GM18502 (cell line): ENCODE measurements around the gene CALML6.

ENCODE experiments used
- ATAC-seq: cut with Tn5 transposase; IDR thresholded peaks from one replicate; pipeline ENCODE4 v1.9.1; 2021; ENCODE audit warnings: mild to moderate bottlenecking; ENCODE audit not compliant: unreplicated experiment, poor library complexity

CALML6 gene

GRCh38 chr1:1891349-1892078 lies 23.5 kb upstream of the CALML6 start:
- peak; percentile 14 for ATAC-seq

DNA sequence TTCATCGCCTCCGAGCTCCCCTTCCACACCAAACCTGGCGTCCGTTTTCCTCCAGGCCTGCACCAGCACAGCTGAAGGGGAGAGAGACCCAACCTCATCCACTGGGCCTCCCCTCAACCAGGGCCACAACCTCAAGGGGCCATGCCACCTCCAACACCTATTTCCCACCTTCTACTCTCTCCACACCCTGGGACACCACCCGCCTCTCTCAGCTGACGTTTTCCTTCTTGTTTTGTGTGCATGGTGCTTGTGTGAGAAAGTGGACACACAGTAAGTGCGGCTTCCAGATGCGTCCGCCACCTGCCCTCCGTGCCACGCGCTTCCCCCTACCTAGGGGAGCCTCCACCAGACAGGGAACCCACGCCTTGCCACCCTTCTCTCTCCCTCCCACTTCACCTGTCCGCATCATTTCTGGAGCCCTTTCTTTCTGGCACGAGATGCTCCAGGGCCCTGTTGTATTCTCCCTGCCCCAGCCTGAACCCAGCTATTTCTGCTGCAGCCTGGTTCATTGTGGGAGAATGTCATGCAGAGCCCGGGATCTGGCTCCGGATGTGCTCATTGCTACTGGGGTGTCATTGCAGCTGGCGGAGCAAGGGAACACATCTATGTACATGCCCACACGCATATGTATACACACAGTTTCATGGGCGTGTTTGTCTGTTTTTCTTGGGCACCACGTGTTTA lies 22.8 kb upstream of the CALML6 start:
- no peak for ATAC-seq

DNA sequence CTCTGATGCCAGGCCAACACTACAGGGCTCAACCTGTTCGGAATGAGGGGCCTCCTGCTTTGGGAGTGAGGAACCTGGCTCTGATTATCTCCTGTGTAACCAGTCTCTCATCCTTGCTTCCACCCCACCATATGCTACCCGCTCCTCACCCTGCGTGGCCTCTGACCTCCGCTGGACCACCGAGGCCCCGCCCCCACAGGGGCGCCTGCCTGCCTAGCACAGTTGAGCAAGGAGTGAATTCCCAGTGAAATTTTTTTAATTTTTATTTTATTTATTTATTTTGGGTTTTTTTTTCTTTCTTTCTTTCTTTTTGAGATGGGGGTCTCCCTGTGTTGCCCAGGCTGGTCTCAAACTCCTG lies 22.3 kb upstream of the CALML6 start:
- ATAC-seq: no peak

GRCh38 chr1:1893291-1893985 lies 21.6 kb upstream of the CALML6 start:
- no peak for ATAC-seq

- ATAC-seq: no peak
Measured at GRCh38 chr1:1893997-1894353, 21.1 kb upstream of the CALML6 start.

GRCh38 chr1:1894354-1895059 lies 20.6 kb upstream of the CALML6 start:
- ATAC-seq: no peak

GRCh38 chr1:1895060-1895418 lies 20.0 kb upstream of the CALML6 start:
- no peak for ATAC-seq

DNA sequence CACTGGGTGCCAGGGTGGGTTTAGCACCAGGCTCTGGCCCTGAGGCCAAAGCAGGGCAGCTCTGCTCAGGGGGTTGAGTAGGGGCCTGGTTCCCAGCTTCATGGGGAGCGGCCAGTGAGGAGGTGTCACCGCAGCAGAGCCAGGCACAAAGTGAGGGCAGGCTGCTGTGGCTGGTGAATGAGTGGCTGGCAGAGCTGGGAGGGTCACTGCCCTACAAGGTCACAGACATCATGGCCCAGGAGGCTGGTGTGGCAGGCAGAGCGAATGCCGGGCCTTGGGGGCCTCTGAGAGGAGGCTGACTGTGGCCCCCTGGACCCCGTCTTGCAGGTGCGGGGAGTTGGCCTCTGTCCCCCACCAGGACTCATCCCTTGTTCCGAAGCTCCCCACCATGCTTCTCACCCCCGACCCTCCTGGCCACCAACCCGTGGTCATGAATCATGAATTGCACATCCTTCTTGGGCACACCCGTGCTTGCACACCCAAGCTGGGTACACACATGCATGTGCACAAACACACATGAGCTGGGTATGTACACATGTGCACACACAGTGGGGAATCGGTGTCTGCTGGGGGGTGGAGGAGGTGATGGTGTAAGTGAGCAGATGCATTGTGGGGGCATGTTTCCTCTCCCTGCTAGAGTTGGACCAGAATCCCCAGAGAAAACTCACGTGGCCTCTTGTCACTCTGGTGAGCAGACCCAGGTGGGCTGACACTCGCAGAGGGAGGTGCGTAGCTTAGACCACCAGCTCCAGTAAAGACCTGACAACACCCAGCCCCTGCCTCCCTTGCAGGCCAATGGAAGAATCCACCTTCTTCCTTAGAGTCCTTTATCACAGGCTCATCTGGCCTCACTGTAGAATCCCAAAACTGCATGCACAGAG lies 19.4 kb upstream of the CALML6 start:
- no peak for ATAC-seq

- ATAC-seq: no peak
Measured at GRCh38 chr1:1898246-1898933, 16.7 kb upstream of the CALML6 start.

GRCh38 chr1:1899266-1899966 lies 15.6 kb upstream of the CALML6 start:
- no peak for ATAC-seq

GRCh38 chr1:1899967-1900327 lies 15.1 kb upstream of the CALML6 start:
- no peak for ATAC-seq

DNA sequence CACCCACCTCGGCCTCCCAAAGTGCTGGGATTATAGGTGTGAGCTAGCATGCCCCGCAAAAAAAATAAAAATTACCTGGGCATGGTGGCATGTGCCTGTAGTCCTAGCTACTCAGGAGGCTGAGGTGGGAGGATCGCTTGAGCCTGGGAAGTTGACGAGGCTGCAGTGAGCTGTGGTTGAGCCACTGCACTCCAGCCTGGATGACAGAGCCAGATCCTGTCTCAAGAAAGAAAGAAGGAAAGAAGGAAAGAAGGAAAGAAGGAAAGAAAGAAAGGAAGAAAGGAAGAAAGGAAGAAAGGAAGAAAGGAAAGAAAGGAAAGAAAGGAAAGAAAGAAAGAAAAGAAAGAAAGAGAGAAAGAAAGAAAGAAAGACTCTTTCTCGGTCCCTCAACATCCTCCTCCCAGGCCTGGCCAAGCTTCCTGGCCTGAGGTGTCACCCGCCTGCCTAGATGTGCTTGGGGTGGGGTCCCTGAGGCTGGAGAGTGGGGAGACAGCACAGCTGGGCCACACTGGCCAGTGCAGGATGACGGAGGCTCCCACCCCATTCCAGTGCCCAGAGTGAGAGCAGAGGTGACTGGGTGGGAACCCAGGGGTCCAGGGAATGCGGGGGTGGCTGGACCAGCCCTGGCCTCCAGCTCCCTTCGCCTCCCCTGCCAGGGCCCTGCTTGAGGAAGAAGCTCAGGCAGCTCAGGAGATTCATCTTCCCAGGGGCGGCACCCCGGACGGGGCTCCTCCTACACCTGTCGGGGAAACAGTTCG lies 14.0 kb upstream of the CALML6 start:
- ATAC-seq: no peak

DNA sequence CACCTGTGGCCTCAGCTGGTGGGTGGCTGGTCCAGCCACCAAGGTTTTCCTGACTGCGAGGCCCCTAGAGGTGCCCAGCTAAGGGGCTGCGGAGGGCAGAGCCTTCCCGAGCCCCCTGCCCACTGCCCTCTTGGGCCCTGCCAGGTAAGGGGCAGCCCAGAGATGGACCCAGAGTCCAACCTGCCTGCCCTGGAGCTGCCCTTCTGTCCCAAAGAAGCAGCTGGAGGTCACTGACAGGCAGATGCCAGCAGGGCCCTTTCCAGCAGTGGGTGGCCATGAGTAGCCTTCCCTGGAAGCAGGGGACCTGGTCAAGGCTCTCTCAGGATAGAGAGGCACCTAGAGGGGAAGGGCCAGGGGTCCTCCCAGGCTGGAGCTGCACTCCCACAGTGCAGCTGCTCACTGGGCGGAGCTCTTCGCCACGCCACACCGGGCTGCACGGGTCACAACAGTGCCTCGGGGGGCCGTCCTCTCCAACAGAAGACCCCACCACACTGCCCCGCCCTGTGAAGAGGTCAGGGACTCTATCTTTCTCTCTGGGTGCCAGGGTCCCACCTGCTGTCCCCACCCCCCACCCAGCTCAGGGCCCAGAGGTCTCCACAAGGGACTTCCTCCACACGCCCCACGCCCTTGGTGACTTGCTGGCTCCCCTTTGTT lies 13.3 kb upstream of the CALML6 start:
- no peak for ATAC-seq

GRCh38 chr1:1903224-1903623 lies 11.8 kb upstream of the CALML6 start:
- ATAC-seq: no peak

GRCh38 chr1:1906185-1907097 lies 8.6 kb upstream of the CALML6 start:
- peak; percentile 30 for ATAC-seq

- ATAC-seq: no peak
Measured at GRCh38 chr1:1907098-1907736, 7.8 kb upstream of the CALML6 start.

DNA sequence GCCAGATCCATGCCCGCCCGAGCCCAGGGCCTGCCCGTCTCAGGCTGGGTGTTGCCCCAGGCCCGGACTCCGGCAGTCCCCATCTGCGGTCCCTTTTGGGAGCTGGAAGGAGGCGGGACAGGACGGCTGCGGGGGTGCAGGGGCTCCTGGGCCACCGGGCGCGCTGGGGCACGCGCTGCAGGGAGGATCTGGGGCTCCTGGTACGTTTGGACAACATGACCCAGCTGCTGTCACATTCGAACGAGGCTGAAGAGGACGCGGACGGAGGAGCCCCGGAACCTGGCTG lies 6.6 kb upstream of the CALML6 start:
- no peak for ATAC-seq
